Suprapubic skin (tissue), 4 donors: Measurements from ENCODE around the gene PUSL1.

Experiments used
- CTCF ChIP-seq, 2 donors: fragments of 200-600 bp in 1 of 2; fragments of 450-650 bp in 1 of 2; sonication (generic) in 1 of 2; IDR thresholded peaks; one replicate each; pipeline ENCODE4 v1.5.1; 2016 to 2019; ENCODE audit warnings: antibody characterized with exemption in 2 of 2, mild to moderate bottlenecking in 1 of 2, moderate library complexity in 1 of 2
- EP300 ChIP-seq: sonication (generic); formaldehyde crosslinking; IDR thresholded peaks from one replicate; pipeline ENCODE4 v1.6.1; 2017; ENCODE audit warnings: antibody characterized with exemption
- POLR2A ChIP-seq, 2 donors: fragments of 450-650 bp; IDR thresholded peaks; one replicate each; pipeline ENCODE4 v1.6.1; 2017; ENCODE audit warnings: antibody characterized with exemption in 2 of 2, mild to moderate bottlenecking in 2 of 2, moderate library complexity in 2 of 2
- POLR2AphosphoS5 ChIP-seq, 3 donors: sonication (generic); formaldehyde crosslinking; IDR thresholded peaks; one replicate each; pipeline ENCODE4 v1.6.1; 2017; ENCODE audit warnings: antibody characterized with exemption in 3 of 3

DNA sequence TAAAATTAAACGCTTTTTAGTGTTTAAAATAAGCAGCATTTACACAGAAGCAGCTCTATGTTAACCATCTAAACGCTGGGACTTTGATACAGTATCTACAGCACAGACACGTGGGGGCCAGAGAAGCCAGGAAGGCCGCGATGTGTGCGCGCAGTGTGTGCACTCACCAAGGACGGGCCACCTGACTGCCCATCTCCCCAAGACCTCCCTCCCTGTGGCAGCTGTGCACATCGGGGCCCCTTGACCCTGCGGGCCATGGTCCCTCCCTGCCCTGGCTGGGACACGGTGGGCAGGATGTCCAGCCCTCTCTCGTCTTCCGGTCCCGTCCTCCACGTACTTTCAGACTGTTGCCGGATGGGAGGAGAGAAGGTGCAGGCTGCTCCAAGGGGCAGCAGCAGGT is 26.9 kb downstream of the PUSL1 start:
- no peak for TF ChIP-seq CTCF (IDR thresholded peaks at IDR 0.05)
- TF ChIP-seq POLR2A (IDR thresholded peaks at IDR 0.05): no peak
- TF ChIP-seq POLR2AphosphoS5 (IDR thresholded peaks at IDR 0.05): no peak
- no peak for TF ChIP-seq EP300
